Retinal pigment epithelial cell (primary cell): ENCODE data around the gene GSN.

ENCODE experiments used
- DNase-seq: peaks from one replicate; pipeline ENCODE4 v3.0.0-alpha.2; 2010; ENCODE audit warnings: low read depth
- H3K4me3 ChIP-seq: 2 replicates; pipeline ENCODE4 v1.5.1; 2011; ENCODE audit warnings: mild to moderate bottlenecking, low read length, control low read depth, moderate library complexity
- CTCF ChIP-seq: conservative IDR thresholded peaks from 2 replicates; pipeline ENCODE4 v1.5.1; 2011; ENCODE audit warnings: low read depth, low read length, control low read depth, inconsistent platforms

Gene GSN

GRCh38 chr9:121358751-121359150 lies 90.8 kb downstream of the GSN start:
- H3K4me3 ChIP-seq = no peak overlapping the region
- DNase-seq = no peak
- no peak for TF ChIP-seq CTCF

GRCh38 chr9:121359351-121360294 lies 91.7 kb downstream of the GSN start:
- H3K4me3 ChIP-seq = no peak overlapping the region
- no peak for TF ChIP-seq CTCF
- no peak for DNase-seq

GRCh38 chr9:121360601-121361374 lies 92.8 kb downstream of the GSN start:
- H3K4me3 ChIP-seq = no peak overlapping the region
- DNase-seq = peak; percentile 69

GRCh38 chr9:121362813-121363621 lies 95.1 kb downstream of the GSN start:
- no peak for DNase-seq
- no peak overlapping the region for H3K4me3 ChIP-seq
- TF ChIP-seq CTCF = no peak

More at GRCh38 chr9:121360601-121361374, 92.8 kb downstream of the GSN start:
- no peak for TF ChIP-seq CTCF

GRCh38 chr9:121363622-121363961 lies 95.6 kb downstream of the GSN start:
- H3K4me3 ChIP-seq = no peak overlapping the region
- no peak for TF ChIP-seq CTCF

GRCh38 chr9:121364077-121364476 lies 96.1 kb downstream of the GSN start:
- no peak for DNase-seq
- no peak for TF ChIP-seq CTCF
- H3K4me3 ChIP-seq = no peak overlapping the region

More at GRCh38 chr9:121363622-121363961, 95.6 kb downstream of the GSN start:
- no peak for DNase-seq
